ENCODE results near the gene CAMK2A. TPM values are rescaled to one million over a fixed set of nuclear protein-coding genes. Genes with fewer than 3 reads are reported as not detected.

The CAMK2A gene
- total RNA-seq, 1 experiment from 2014 or later = 0.13 TPM

- CTCF ChIA-PET = no interaction called here
- Histone ChIP-seq H3K9me2 (ENCODE audit: insufficient read depth) (no peaks in the 10 kb centered on the region), H3K79me2 (ENCODE audit: low read depth) (no peaks in the 10 kb centered on the region), H2AFZ (no peak overlapping the region), H3F3A (ENCODE audit: insufficient read depth, low read depth) (no peaks in the 10 kb centered on the region), H3K4me1 (replicated peaks; ENCODE audit: insufficient read depth) (no peaks in the 10 kb centered on the region), H3K36me3 (ENCODE audit: low read depth) (no peaks in the 10 kb centered on the region), H3K27ac (no peak overlapping the region), H4K20me1 (ENCODE audit: insufficient read depth) (no peaks in the 10 kb centered on the region), H3K9me3 (ENCODE audit: insufficient read depth, low read depth) (no peaks in the 10 kb centered on the region), H3K4me2 (no peak overlapping the region), H3K4me3 (no peak overlapping the region), H3K27me3 (ENCODE audit: insufficient read depth, low read depth) (no peaks in the 10 kb centered on the region)
- intact Hi-C loops (cut with micrococcal nuclease; ENCODE audit: unreplicated experiment) = no loop called here
- no TSS peak for BruUV-seq (replicated peaks)
- TF ChIP-seq EZH2 (IDR thresholded peaks at IDR 0.05; ENCODE audit: low read depth) = no peak
- no peak for TF ChIP-seq CTCF (conservative IDR thresholded peaks at IDR 0.05)
- POLR2A ChIA-PET (ENCODE audit: unreplicated experiment) = no interaction called here
- DNase-seq = no peak
Measured at GRCh38 chr5:150180241-150181026, 109.1 kb downstream of the CAMK2A start.

GRCh38 chr5:150179019-150179620 is 110.5 kb downstream of the CAMK2A start:
- TF ChIP-seq CTCF (conservative IDR thresholded peaks at IDR 0.05) (no peak), EZH2 (IDR thresholded peaks at IDR 0.05; ENCODE audit: low read depth) (no peak)
- no peaks in the 10 kb centered on the region for H3K4me1 ChIP-seq (replicated peaks; ENCODE audit: insufficient read depth)
- no peaks in the 10 kb centered on the region for H3F3A ChIP-seq (ENCODE audit: insufficient read depth, low read depth)
- H3K27me3 ChIP-seq (ENCODE audit: insufficient read depth, low read depth) = no peaks in the 10 kb centered on the region
- no peak for DNase-seq
- H3K9me3 ChIP-seq (ENCODE audit: insufficient read depth, low read depth) = no peaks in the 10 kb centered on the region
- intact Hi-C loops (cut with micrococcal nuclease; ENCODE audit: unreplicated experiment) = no loop called here
- H3K9me2 ChIP-seq (ENCODE audit: insufficient read depth) = no peaks in the 10 kb centered on the region
- H2AFZ ChIP-seq = no peak overlapping the region
- H3K79me2 ChIP-seq (ENCODE audit: low read depth) = no peaks in the 10 kb centered on the region
- H3K4me2 ChIP-seq = no peak overlapping the region
- no TSS peak for BruUV-seq (replicated peaks)
- H4K20me1 ChIP-seq (ENCODE audit: insufficient read depth) = no peaks in the 10 kb centered on the region
- no peak overlapping the region for H3K4me3 ChIP-seq
- no peaks in the 10 kb centered on the region for H3K36me3 ChIP-seq (ENCODE audit: low read depth)
- H3K27ac ChIP-seq = no peak overlapping the region
- CTCF ChIA-PET = no interaction called here
- POLR2A ChIA-PET (ENCODE audit: unreplicated experiment) = interaction anchor here (0.5 kb wide), 1 partner anchor 9 kb away, joined by 5 read pairs; no protein-coding TSS in a partner anchor

GRCh38 chr5:150178262-150178661 is 111.3 kb downstream of the CAMK2A start:
- H3K9me2 ChIP-seq (ENCODE audit: insufficient read depth) = no peaks in the 10 kb centered on the region
- no peak overlapping the region for H3K4me2 ChIP-seq
- no peaks in the 10 kb centered on the region for H3K36me3 ChIP-seq (ENCODE audit: low read depth)
- no peak for DNase-seq
- H2AFZ ChIP-seq = no peak overlapping the region
- H3K27me3 ChIP-seq (ENCODE audit: insufficient read depth, low read depth) = no peaks in the 10 kb centered on the region
- no peaks in the 10 kb centered on the region for H3K9me3 ChIP-seq (ENCODE audit: insufficient read depth, low read depth)
- no peaks in the 10 kb centered on the region for H3K4me1 ChIP-seq (replicated peaks; ENCODE audit: insufficient read depth)
- TF ChIP-seq CTCF (conservative IDR thresholded peaks at IDR 0.05) (no peak), EZH2 (IDR thresholded peaks at IDR 0.05; ENCODE audit: low read depth) (no peak)
- intact Hi-C loops (cut with micrococcal nuclease; ENCODE audit: unreplicated experiment) = no loop called here
- H4K20me1 ChIP-seq (ENCODE audit: insufficient read depth) = no peaks in the 10 kb centered on the region
- ChIA-PET POLR2A (ENCODE audit: unreplicated experiment) (no interaction called here), CTCF (no interaction called here)
- H3K4me3 ChIP-seq = no peak overlapping the region
- no peaks in the 10 kb centered on the region for H3F3A ChIP-seq (ENCODE audit: insufficient read depth, low read depth)
- no peaks in the 10 kb centered on the region for H3K79me2 ChIP-seq (ENCODE audit: low read depth)
- H3K27ac ChIP-seq = no peak overlapping the region
- no TSS peak for BruUV-seq (replicated peaks)
